BJ (cell line): ENCODE measurements around the gene SAMD4B. TPM values are rescaled to one million over a fixed set of nuclear protein-coding genes. Genes with fewer than 3 reads are reported as not detected.

ENCODE experiments used
- CTCF ChIA-PET: fragments of 350-600 bp; formaldehyde crosslinking; extraction: SDS; loops from one replicate; lab custom pipeline; 2021; ENCODE audit warnings: antibody characterized with exemption, inconsistent platforms; lab: Yijun Ruan, JAX
- POLR2A ChIA-PET: fragments of 300-600 bp; sonication (Branson Sonifier 250); formaldehyde crosslinking; extraction: SDS; loops from one replicate; lab custom pipeline; 2021; ENCODE audit warnings: antibody characterized with exemption; lab: Charles Lee
- DNase-seq: peaks from one replicate; pipeline ENCODE4 v3.0.0-alpha.2; 2011; ENCODE audit warnings: low read depth
- H3K27me3 ChIP-seq: 2 replicates; pipeline ENCODE4 v1.6.0; 2011; ENCODE audit warnings: low read length; ENCODE audit not compliant: control insufficient read depth, insufficient read depth
- H3K36me3 ChIP-seq: 2 replicates; pipeline ENCODE4 v1.5.1; 2011; ENCODE audit warnings: low read length; ENCODE audit not compliant: control insufficient read depth, insufficient read depth
- H3K4me3 ChIP-seq: 2 replicates; pipeline ENCODE4 v1.5.1; 2011; ENCODE audit warnings: low read depth, mild to moderate bottlenecking, control low read depth, low read length
- polyA plus RNA-seq: library from polyadenylated mRNA; depleted of rRNA; stranded (reverse); fragments of >200 nt; gene quantifications from 2 replicates; pipeline ENCODE4 v1.2.3, GENCODE V29; 2011
- TF ChIP-seq, protein P1 (sequence below): IDR thresholded peaks from 2 replicates; pipeline ENCODE4 v1.5.1; 2011; ENCODE audit warnings: low read depth, mild to moderate bottlenecking, control low read depth, inconsistent platforms, low read length, moderate library complexity; ENCODE audit not compliant: insufficient read depth

SAMD4B gene
- polyA plus RNA-seq, 1 experiment = 75.7 TPM

DNA sequence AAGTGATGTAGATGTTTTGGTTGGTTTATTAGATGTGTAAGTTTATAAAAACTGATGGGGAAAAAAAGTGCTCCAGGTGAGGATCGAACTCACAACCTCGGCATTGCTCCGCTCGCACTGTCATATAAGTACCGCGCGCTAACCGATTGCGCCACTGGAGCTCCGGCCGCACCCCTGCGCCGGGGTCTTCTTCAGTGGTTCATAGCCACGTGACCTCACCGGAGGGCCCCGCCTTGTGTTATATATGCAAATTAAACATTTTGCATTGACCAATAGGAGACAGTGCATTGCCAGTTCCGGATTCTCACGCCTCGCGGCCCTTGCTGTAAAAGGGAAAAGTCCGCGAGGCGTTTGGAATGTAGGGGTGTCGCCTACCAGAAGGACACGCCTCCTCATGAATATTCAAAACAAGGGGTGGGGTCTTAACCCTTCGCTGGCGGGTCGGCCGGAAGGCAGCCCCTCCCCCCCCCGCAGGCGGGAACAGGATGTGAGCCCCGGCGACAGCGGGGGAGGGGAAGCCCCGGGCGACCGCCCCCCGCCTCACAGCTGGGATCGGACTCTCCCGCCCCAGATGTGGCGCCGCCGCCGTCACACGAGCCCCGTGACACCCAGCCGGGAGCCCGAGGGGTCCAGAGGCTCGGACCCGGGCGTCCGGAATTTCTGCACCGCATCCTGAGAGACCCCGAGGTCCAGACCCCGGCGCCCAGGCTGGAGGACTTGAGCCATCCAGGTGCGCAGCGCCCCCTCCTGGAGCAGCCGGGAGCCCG is 70.1 kb downstream of the SAMD4B start, which contains the start of gene PLEKHG2:
Gene PLEKHG2 (plus strand): TSS at position 570 of the 767 bp plus-strand sequence. CDS start 1,418 bp downstream, outside the sequence.
- ChIA-PET CTCF (interaction anchor here (0.8 to 2.3 kb wide), 25 partner anchors 9 to 301 kb away, joined by 3 to 178 read pairs (median 4); partner anchors contain the start of genes EID2B, MED29, PAF1 and RPS16), POLR2A (interaction anchor here (0.7 to 1.4 kb wide), 4 partner anchors 14 to 286 kb away, joined by 3 to 7 read pairs (median 4); partner anchors contain the start of gene MED29)
- H3K27me3 ChIP-seq = no peaks in the 10 kb centered on the region
- peak within 1 kb of the TSS; percentile 78 for H3K4me3 ChIP-seq
- H3K36me3 ChIP-seq = peaks cover 18% of the 10 kb centered on the region
- peak; percentile 99 for DNase-seq
- TF ChIP-seq, protein P1, sequence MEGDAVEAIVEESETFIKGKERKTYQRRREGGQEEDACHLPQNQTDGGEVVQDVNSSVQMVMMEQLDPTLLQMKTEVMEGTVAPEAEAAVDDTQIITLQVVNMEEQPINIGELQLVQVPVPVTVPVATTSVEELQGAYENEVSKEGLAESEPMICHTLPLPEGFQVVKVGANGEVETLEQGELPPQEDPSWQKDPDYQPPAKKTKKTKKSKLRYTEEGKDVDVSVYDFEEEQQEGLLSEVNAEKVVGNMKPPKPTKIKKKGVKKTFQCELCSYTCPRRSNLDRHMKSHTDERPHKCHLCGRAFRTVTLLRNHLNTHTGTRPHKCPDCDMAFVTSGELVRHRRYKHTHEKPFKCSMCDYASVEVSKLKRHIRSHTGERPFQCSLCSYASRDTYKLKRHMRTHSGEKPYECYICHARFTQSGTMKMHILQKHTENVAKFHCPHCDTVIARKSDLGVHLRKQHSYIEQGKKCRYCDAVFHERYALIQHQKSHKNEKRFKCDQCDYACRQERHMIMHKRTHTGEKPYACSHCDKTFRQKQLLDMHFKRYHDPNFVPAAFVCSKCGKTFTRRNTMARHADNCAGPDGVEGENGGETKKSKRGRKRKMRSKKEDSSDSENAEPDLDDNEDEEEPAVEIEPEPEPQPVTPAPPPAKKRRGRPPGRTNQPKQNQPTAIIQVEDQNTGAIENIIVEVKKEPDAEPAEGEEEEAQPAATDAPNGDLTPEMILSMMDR = peak; percentile 90

DNA sequence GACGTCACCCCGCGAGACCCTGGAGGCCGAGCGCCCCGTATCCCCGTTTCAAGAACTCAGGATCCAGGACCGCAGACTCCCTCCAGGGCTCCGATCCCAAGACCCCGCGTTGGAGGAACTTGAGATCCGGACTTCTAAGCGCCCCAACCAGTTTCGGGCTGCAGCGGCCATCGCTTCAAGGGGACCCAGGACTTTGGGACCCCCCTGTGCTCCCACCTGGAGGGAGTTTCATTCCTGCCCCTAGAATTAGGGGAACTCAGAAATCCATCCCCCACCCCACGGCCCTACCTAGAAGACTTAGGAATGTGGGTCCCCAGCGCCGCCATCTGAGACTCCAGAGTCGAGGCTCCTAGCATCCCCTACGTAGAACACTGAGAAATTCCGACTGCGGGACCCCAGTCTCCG is 70.6 kb downstream of the SAMD4B start:
- peaks cover 20% of the 10 kb centered on the region for H3K36me3 ChIP-seq
- ChIA-PET CTCF (interaction anchor here (1.0 to 2.4 kb wide), 8 partner anchors 9 to 284 kb away, joined by 3 to 178 read pairs (median 12); no protein-coding TSS in a partner anchor), POLR2A (interaction anchor here (0.7 to 2.2 kb wide), 3 partner anchors 16 to 287 kb away, joined by 4 to 17 read pairs (median 5); partner anchors contain the start of gene RPS16)
- DNase-seq = no peak
- no peaks in the 10 kb centered on the region for H3K27me3 ChIP-seq
- H3K4me3 ChIP-seq = peak overlapping the region; percentile 78
- TF ChIP-seq, protein P1 = no peak

DNA sequence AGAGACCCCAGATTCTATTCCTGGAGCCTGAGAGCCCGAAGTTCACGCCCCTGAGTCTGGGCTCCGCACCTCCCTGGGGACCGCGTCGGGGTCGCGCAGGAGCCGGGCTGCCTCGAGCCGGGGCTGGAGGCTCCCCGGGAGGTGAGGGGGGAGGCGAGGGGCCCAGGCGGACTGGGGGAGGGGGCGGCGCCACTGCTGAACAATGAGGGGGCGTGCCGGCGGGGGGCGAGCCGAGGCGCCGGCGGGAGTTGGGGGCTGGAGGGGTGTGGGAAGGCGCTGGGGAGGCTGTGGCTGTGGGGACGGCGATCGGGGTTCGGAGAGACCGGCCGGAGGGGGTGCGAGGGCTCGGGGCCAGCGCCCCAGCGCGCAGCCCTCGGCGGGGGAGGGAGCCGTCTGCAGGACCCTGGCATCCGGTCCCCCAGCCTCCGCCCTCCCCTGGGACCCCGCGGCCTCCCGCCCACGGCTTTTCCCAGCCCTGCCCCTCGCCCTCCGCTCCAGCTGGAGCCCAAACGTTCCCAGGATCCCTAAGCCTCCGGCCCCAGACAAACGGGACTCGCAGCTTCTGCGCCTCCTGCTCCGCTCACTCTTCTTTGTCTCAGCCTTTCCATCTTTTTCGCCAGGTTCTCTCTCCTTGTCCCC is 71.2 kb downstream of the SAMD4B start:
- Histone ChIP-seq H3K4me3 (peak overlapping the region; percentile 78), H3K36me3 (peaks cover 18% of the 10 kb centered on the region), H3K27me3 (no peaks in the 10 kb centered on the region)
- DNase-seq = no peak
- ChIA-PET CTCF (interaction anchor here (0.6 to 2.9 kb wide), 8 partner anchors 9 to 79 kb away, joined by 3 to 20 read pairs (median 4); partner anchors contain the start of genes MED29, RPS16 and SUPT5H), POLR2A (interaction anchor here (0.6 to 2.2 kb wide), 3 partner anchors 22 to 67 kb away, joined by 4 to 17 read pairs (median 9); partner anchors contain the start of genes PAF1, RPS16 and TIMM50)
- TF ChIP-seq, protein P1 = no peak

DNA sequence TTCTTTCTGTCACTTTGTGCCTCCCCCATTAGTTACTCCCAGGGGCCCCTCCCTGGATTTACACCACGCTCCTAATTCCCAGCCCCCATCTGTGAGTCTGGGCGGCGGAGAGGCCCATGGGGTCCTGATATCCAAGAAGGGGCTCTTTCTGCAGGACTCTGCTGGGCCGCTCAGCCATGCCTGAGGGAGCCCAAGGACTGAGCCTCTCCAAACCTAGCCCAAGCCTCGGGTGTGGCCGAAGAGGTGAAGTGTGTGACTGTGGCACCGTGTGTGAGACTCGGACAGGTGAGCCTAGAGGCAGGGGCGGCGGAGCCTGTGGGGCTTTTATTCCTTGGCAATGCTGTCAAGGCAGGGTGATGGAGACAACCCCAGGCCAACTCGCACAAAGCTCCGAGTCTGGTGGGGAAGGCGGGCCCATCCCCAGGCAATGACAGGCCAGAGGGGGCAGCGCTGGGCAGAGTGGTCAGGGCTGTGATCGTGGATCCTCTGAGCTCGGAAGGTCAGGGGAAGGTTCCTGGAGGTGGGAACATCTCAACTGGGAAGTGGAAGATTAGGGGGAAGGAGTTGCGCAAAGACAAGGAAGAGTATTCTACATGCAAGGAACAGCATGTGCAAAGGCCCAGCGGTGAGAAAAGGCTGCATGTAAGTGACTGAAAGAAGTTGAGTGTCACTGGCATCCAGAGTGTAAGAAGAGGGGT is 71.8 kb downstream of the SAMD4B start:
- DNase-seq = no peak
- peaks cover 19% of the 10 kb centered on the region for H3K36me3 ChIP-seq
- TF ChIP-seq, protein P1 = peak; percentile 36
- no peaks in the 10 kb centered on the region for H3K27me3 ChIP-seq
- ChIA-PET CTCF (interaction anchor here (0.6 to 2.9 kb wide), 9 partner anchors 10 to 79 kb away, joined by 3 to 20 read pairs (median 4); partner anchors contain the start of genes MED29, RPS16 and SUPT5H), POLR2A (interaction anchor here (0.6 to 2.2 kb wide), 3 partner anchors 21 to 67 kb away, joined by 4 to 17 read pairs (median 9); partner anchors contain the start of genes PAF1, RPS16 and TIMM50)
- H3K4me3 ChIP-seq = peak overlapping the region; percentile 78
